HEK293 (cell line): ENCODE measurements around the gene TET2.

ENCODE experiments used
- CTCF ChIA-PET: fragments of 350-600 bp; formaldehyde crosslinking; extraction: SDS; loops from one replicate; lab custom pipeline; 2021; ENCODE audit warnings: antibody characterized with exemption; lab: Yijun Ruan, JAX
- POLR2A ChIA-PET: fragments of 300-600 bp; formaldehyde crosslinking; extraction: SDS; loops from one replicate; lab custom pipeline; 2020; ENCODE audit warnings: antibody characterized with exemption, inconsistent platforms; lab: Yijun Ruan, JAX
- H3K27ac ChIP-seq: fragments of 200-500 bp; sonication (Bioruptor generic); 2 replicates; pipeline ENCODE4 v1.5.1; 2014; ENCODE audit warnings: low read depth, low read length, control low read depth, inconsistent platforms; ENCODE audit errors: extremely low read depth
- H3K36me3 ChIP-seq, 2 experiments: fragments of 200-500 bp in 1 of 2; sonication (Bioruptor generic) in 1 of 2; 1 replicate in 1 of 2; 2 replicates in 1 of 2; pipeline ENCODE4 v1.5.1; 2014 to 2017; ENCODE audit warnings: inconsistent platforms in 2 of 2, low read length in 2 of 2; ENCODE audit not compliant: control insufficient read depth in 2 of 2, insufficient read depth in 1 of 2
- H3K4me1 ChIP-seq: fragments of 200-500 bp; sonication (Bioruptor generic); 2 replicates; pipeline ENCODE4 v1.5.1; 2014; ENCODE audit warnings: mild to moderate bottlenecking, low read length, inconsistent platforms; ENCODE audit not compliant: control insufficient read depth, insufficient read depth
- H3K4me3 ChIP-seq: 2 replicates; pipeline ENCODE4 v1.5.1; 2011; ENCODE audit warnings: low read depth, mild to moderate bottlenecking, control low read depth, low read length, moderate library complexity
- H3K9me3 ChIP-seq: fragments of 200-500 bp; sonication (Bioruptor generic); 2 replicates; pipeline ENCODE4 v1.5.1; 2014; ENCODE audit warnings: low read depth, low read length, inconsistent platforms; ENCODE audit not compliant: control insufficient read depth, insufficient read depth
- ELK4 ChIP-seq: IDR thresholded peaks from 2 replicates; pipeline ENCODE4 v1.6.1; 2011; ENCODE audit warnings: mild to moderate bottlenecking, low read depth, low read length, borderline replicate concordance
- MYNN ChIP-seq: fragments of 450-650 bp; formaldehyde crosslinking; IDR thresholded peaks from 2 replicates; pipeline ENCODE4 v1.5.1; 2016; ENCODE audit warnings: missing biosample characterization, missing genetic modification characterization, borderline replicate concordance
- SP7 ChIP-seq: fragments of 450-650 bp; formaldehyde crosslinking; IDR thresholded peaks from 2 replicates; pipeline ENCODE4 v1.5.1; 2016; ENCODE audit warnings: missing biosample characterization, missing genetic modification characterization
- TSHZ1 ChIP-seq: fragments of 450-650 bp; formaldehyde crosslinking; IDR thresholded peaks from 2 replicates; pipeline ENCODE4 v1.5.1; 2016; ENCODE audit warnings: missing biosample characterization, missing genetic modification characterization, borderline replicate concordance
- YY1 ChIP-seq: fragments of 450-650 bp; formaldehyde crosslinking; IDR thresholded peaks from 2 replicates; pipeline ENCODE4 v1.5.1; 2018; ENCODE audit warnings: missing biosample characterization, missing genetic modification characterization
- ZBTB48 ChIP-seq: fragments of 450-650 bp; formaldehyde crosslinking; IDR thresholded peaks from 2 replicates; pipeline ENCODE4 v1.5.1; 2016; ENCODE audit warnings: missing biosample characterization, missing genetic modification characterization
- ZFP41 ChIP-seq: fragments of 450-650 bp; formaldehyde crosslinking; IDR thresholded peaks from 2 replicates; pipeline ENCODE4 v1.5.1; 2016; ENCODE audit warnings: missing biosample characterization, missing genetic modification characterization, borderline replicate concordance
- ZNF146 ChIP-seq: fragments of 450-650 bp; formaldehyde crosslinking; IDR thresholded peaks from 2 replicates; pipeline ENCODE4 v1.5.1; 2016; ENCODE audit warnings: missing biosample characterization, missing genetic modification characterization
- ZNF157 ChIP-seq: fragments of 450-650 bp; formaldehyde crosslinking; IDR thresholded peaks from 2 replicates; pipeline ENCODE4 v1.5.1; 2016; ENCODE audit warnings: missing biosample characterization, missing genetic modification characterization
- ZNF169 ChIP-seq: fragments of 450-650 bp; formaldehyde crosslinking; IDR thresholded peaks from 2 replicates; pipeline ENCODE4 v1.5.1; 2016; ENCODE audit warnings: missing biosample characterization, missing genetic modification characterization
- ZNF223 ChIP-seq: fragments of 450-650 bp; formaldehyde crosslinking; IDR thresholded peaks from 2 replicates; pipeline ENCODE4 v1.5.1; 2016; ENCODE audit warnings: missing biosample characterization, missing genetic modification characterization
- ZNF311 ChIP-seq: fragments of 450-650 bp; formaldehyde crosslinking; IDR thresholded peaks from 2 replicates; pipeline ENCODE4 v1.5.1; 2017; ENCODE audit warnings: missing biosample characterization, missing genetic modification characterization, borderline replicate concordance
- ZNF423 ChIP-seq: fragments of 450-650 bp; formaldehyde crosslinking; IDR thresholded peaks from 2 replicates; pipeline ENCODE4 v1.5.1; 2016; ENCODE audit warnings: missing biosample characterization, missing genetic modification characterization
- ZNF513 ChIP-seq: fragments of 450-650 bp; IDR thresholded peaks from 2 replicates; pipeline ENCODE4 v1.5.1; 2018; ENCODE audit warnings: missing biosample characterization, missing genetic modification characterization
- ZNF529 ChIP-seq: fragments of 450-650 bp; formaldehyde crosslinking; IDR thresholded peaks from 2 replicates; pipeline ENCODE4 v1.5.1; 2017; ENCODE audit warnings: missing genetic modification characterization, missing biosample characterization; ENCODE audit not compliant: insufficient replicate concordance
- ZNF623 ChIP-seq: fragments of 450-650 bp; formaldehyde crosslinking; IDR thresholded peaks from 2 replicates; pipeline ENCODE4 v1.5.1; 2016; ENCODE audit warnings: missing biosample characterization, missing genetic modification characterization
- ZNF658 ChIP-seq: fragments of 450-650 bp; formaldehyde crosslinking; IDR thresholded peaks from 2 replicates; pipeline ENCODE4; 2016; ENCODE audit warnings: missing biosample characterization, missing genetic modification characterization
- ZNF704 ChIP-seq: fragments of 450-650 bp; formaldehyde crosslinking; IDR thresholded peaks from 2 replicates; pipeline ENCODE4 v1.5.1; 2016; ENCODE audit warnings: missing biosample characterization, missing genetic modification characterization
- ZNF747 ChIP-seq: fragments of 450-650 bp; formaldehyde crosslinking; IDR thresholded peaks from 2 replicates; pipeline ENCODE4 v1.5.1; 2016; ENCODE audit warnings: missing biosample characterization, missing genetic modification characterization
- ZNF76 ChIP-seq: fragments of 450-650 bp; formaldehyde crosslinking; IDR thresholded peaks from 2 replicates; pipeline ENCODE4; 2016; ENCODE audit warnings: low read depth, missing biosample characterization, missing genetic modification characterization, borderline replicate concordance
- ZNF791 ChIP-seq: fragments of 450-650 bp; formaldehyde crosslinking; IDR thresholded peaks from 2 replicates; pipeline ENCODE4 v1.5.1; 2016; ENCODE audit warnings: missing biosample characterization, missing genetic modification characterization
- ZSCAN4 ChIP-seq: fragments of 450-650 bp; formaldehyde crosslinking; IDR thresholded peaks from 2 replicates; pipeline ENCODE4 v1.5.1; 2017; ENCODE audit warnings: missing biosample characterization, missing genetic modification characterization

Gene TET2

GRCh38 chr4:105192910-105193309, 46.2 kb downstream of the TET2 start (continued):
- TF ChIP-seq ZBTB48 (tag by site-specific recombination), result no peak
- TF ChIP-seq ZNF513 (tag by site-specific recombination), result no peak
- TF ChIP-seq ZNF623 (tag by site-specific recombination), result no peak
- TF ChIP-seq ZNF76 (tag by site-specific recombination), result no peak

GRCh38 chr4:105193536-105193935, 46.9 kb downstream of the TET2 start:
- Histone ChIP-seq H3K4me3 (no peak overlapping the region), H3K36me3 (no peaks in the 10 kb centered on the region), H3K4me1 (peaks cover 5% of the 10 kb centered on the region), H3K9me3 (no peaks in the 10 kb centered on the region), H3K27ac (no peak overlapping the region)
- TF ChIP-seq ZNF169 (tag by site-specific recombination), result no peak
- no peak for TF ChIP-seq ZNF747 (tag by site-specific recombination)
- no peak for TF ChIP-seq YY1 (tag by site-specific recombination)
- no peak for TF ChIP-seq ZNF529 (tag by site-specific recombination)
- TF ChIP-seq ZNF157 (tag by site-specific recombination), result no peak
- TF ChIP-seq TSHZ1, result no peak
- no peak for TF ChIP-seq ZNF791 (tag by site-specific recombination)
- no peak for TF ChIP-seq ZNF423 (tag by site-specific recombination)
- no peak for TF ChIP-seq SP7
- no peak for TF ChIP-seq ZNF658 (tag by site-specific recombination)
- no peak for TF ChIP-seq ZNF311 (tag by site-specific recombination)
- no peak for TF ChIP-seq ZNF704 (tag by site-specific recombination)
- TF ChIP-seq ZSCAN4, result no peak
- TF ChIP-seq ZNF146 (tag by site-specific recombination), result no peak
- TF ChIP-seq ELK4, result no peak
- no peak for TF ChIP-seq MYNN (tag by site-specific recombination)
- no peak for TF ChIP-seq ZFP41 (tag by site-specific recombination)
- TF ChIP-seq ZNF223 (tag by site-specific recombination), result no peak
- CTCF ChIA-PET, result interaction anchor here (0.6 to 0.7 kb wide), 2 partner anchors 55 to 321 kb away, joined by 3 to 5 read pairs; no protein-coding TSS in a partner anchor
- POLR2A ChIA-PET, result no interaction called here
